ENCODE results near the gene INAFM1. TPM values are rescaled to one million over a fixed set of nuclear protein-coding genes. Genes with fewer than 3 reads are reported as not detected.

INAFM1 gene
- total and polyA plus RNA-seq, 12 donors, result 9.2 to 16.4 (median 12.5) TPM

DNA sequence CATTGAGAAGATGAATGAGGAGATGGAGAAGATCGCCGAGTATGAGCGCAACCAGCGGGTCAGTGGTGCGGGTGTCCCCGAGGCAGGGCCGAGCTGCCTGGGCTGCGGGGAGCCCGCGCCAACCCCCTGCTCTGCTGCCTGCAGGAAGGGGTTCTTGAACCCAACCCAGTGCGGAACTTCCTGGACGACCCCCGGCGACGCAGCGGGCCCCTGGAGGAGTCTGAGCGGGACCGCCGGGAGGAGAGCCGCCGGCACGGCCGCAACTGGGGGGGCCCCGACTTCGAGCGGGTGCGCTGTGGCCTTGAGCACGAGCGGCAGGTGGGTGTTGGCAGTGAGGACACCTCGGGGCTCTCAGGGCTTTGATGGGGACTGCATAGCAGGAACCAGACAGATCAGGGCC lies 10.1 kb upstream of the INAFM1 start:
- WGBS, 2 donors, result 96 to 97% methylated on average over 30 of the region's 30 CpGs
- peaks cover 0 to 12% (median 0%) of the 10 kb centered on the region in 9 donors for H3K4me1 ChIP-seq
- H3K27ac ChIP-seq, result no peak overlapping the region
- TF ChIP-seq, protein P1, sequence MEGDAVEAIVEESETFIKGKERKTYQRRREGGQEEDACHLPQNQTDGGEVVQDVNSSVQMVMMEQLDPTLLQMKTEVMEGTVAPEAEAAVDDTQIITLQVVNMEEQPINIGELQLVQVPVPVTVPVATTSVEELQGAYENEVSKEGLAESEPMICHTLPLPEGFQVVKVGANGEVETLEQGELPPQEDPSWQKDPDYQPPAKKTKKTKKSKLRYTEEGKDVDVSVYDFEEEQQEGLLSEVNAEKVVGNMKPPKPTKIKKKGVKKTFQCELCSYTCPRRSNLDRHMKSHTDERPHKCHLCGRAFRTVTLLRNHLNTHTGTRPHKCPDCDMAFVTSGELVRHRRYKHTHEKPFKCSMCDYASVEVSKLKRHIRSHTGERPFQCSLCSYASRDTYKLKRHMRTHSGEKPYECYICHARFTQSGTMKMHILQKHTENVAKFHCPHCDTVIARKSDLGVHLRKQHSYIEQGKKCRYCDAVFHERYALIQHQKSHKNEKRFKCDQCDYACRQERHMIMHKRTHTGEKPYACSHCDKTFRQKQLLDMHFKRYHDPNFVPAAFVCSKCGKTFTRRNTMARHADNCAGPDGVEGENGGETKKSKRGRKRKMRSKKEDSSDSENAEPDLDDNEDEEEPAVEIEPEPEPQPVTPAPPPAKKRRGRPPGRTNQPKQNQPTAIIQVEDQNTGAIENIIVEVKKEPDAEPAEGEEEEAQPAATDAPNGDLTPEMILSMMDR (IDR thresholded peaks at IDR 0.05), result no peak
- ATAC-seq, result no peak
- peaks cover 12 to 100% (median 56%) of the 10 kb centered on the region in 9 donors for H3K36me3 ChIP-seq
- no peak for DNase-seq
- no peaks in the 10 kb centered on the region for H3K27me3 ChIP-seq
- intact Hi-C loops (cut with DNase I), result no loop called here
- no peaks in the 10 kb centered on the region for H3K9me3 ChIP-seq
- no peak overlapping the region for H3K4me3 ChIP-seq

DNA sequence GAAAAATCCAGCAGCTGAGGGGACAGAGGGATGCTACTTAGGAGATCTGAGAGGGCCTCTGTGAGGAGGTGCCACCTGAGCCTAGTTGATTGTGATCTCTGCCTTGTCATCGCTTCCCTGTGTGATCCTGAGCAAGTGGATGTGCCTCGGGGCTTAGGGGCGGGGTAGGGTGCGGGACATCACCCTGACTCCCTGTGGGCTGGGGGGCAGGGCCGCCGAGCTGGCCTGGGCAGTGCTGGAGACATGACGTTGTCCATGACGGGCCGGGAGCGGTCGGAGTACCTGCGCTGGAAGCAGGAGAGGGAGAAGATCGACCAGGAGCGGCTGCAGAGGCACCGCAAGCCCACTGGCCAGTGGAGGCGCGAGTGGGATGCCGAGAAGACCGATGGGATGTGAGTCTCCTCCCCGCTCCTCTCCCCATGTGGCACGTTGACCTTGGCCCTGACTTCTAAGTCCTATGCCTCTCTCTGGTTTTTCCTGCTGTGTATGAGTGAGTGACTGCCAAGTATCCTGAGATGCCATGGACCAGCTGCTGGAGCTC lies 8.2 kb upstream of the INAFM1 start:
- WGBS, 2 donors, result 90 to 94% methylated on average over 21 of the region's 21 CpGs
- H3K36me3 ChIP-seq, result peaks cover 7 to 100% (median 50%) of the 10 kb centered on the region in 9 donors
- intact Hi-C loops (cut with DNase I), result no loop called here

DNA sequence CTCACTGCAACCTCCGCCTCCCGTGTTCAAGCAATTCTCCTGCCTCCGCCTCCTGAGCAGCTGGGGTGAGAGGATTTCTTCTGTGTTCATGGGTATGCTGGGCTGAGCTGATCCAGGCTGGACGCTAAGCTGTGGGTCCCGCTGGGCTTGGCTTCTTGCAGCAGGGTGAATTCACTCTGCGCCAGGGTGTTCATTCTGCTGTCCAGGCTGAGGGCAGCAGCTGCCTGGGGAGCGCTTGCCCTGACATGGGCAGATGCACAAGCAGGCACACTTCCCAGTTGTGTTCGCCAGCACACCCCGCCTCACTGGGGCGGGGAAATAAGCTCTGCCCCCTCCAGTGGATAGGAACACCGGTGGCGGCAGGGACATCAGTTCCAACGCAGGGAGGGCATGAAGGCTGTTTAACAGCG lies 7.3 kb upstream of the INAFM1 start:
- no peaks in the 10 kb centered on the region for H3K27me3 ChIP-seq
- ATAC-seq (no peak), DNase-seq (no peak)
- 91 to 94% methylated on average over 14 of the region's 14 CpGs for WGBS, 2 donors
- H3K27ac ChIP-seq, result no peak overlapping the region
- intact Hi-C loops (cut with DNase I), result no loop called here
- H3K9me3 ChIP-seq, result no peaks in the 10 kb centered on the region
- H3K4me3 ChIP-seq, result no peak overlapping the region
- H3K4me1 ChIP-seq, result peaks cover 0 to 9% (median under 1%) of the 10 kb centered on the region in 9 donors
- peaks cover 7 to 99% (median 52%) of the 10 kb centered on the region in 9 donors for H3K36me3 ChIP-seq
- TF ChIP-seq, protein P1 (IDR thresholded peaks at IDR 0.05), result no peak

More for the DNA sequence above, 8.2 kb upstream of the INAFM1 start:
- TF ChIP-seq, protein P1 (IDR thresholded peaks at IDR 0.05), result no peak
- peaks cover 0 to 6% (median 0%) of the 10 kb centered on the region in 9 donors for H3K4me1 ChIP-seq
- H3K4me3 ChIP-seq, result no peak overlapping the region
- no peak for ATAC-seq
- H3K27ac ChIP-seq, result no peak overlapping the region
- no peaks in the 10 kb centered on the region for H3K9me3 ChIP-seq
- no peak for DNase-seq
- H3K27me3 ChIP-seq, result no peaks in the 10 kb centered on the region

DNA sequence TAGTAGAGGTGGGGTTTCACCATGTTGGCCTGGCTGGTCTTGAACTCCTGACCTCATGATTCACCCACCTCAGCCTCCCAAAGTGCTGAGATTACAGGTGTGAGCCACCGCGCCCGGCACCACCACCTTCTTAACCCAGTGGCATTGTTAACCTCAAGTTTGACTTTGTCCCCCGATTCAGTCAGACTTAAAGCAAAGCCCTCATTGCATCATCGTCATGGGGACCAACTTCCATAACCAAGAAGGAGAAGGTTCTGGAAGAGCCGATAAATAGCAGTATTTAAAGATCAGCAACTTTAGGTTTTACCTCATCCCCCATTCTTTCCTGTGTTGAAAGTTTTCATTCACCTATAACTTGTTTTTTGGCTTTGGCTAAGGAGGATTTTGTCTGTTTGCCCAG lies 6.7 kb upstream of the INAFM1 start:
- Histone ChIP-seq H3K9me3 (no peaks in the 10 kb centered on the region), H3K36me3 (peaks cover 7 to 93% (median 48%) of the 10 kb centered on the region in 9 donors), H3K27ac (no peak overlapping the region), H3K4me3 (no peak overlapping the region), H3K4me1 (peaks cover 0 to 13% (median 7%) of the 10 kb centered on the region in 9 donors), H3K27me3 (no peaks in the 10 kb centered on the region)
- TF ChIP-seq, protein P1 (IDR thresholded peaks at IDR 0.05), result no peak
- DNase-seq (no peak), ATAC-seq (no peak)
- intact Hi-C loops (cut with DNase I), result no loop called here
- 87 to 96% methylated on average over 6 of the region's 6 CpGs for WGBS, 2 donors
